ENCODE results near the gene FLRT2.

The FLRT2 gene

GRCh38 chr14:85675957-85676356 is 146.0 kb downstream of the FLRT2 start:
- peak; percentile 57 for DNase-seq (ENCODE audit: low read depth)
- no peak for TF ChIP-seq CTCF (conservative IDR thresholded peaks at IDR 0.05; ENCODE audit: control insufficient read depth, insufficient read depth, low read depth, low read length)

GRCh38 chr14:85686908-85687307 is 157.0 kb downstream of the FLRT2 start:
- no peak for DNase-seq (ENCODE audit: low read depth)
- TF ChIP-seq CTCF (conservative IDR thresholded peaks at IDR 0.05; ENCODE audit: control insufficient read depth, insufficient read depth, low read depth, low read length): no peak
- H3K4me3 ChIP-seq (ENCODE audit: control insufficient read depth, low read depth, low read length): no peak overlapping the region

More at GRCh38 chr14:85675957-85676356, 146.0 kb downstream of the FLRT2 start:
- H3K4me3 ChIP-seq (ENCODE audit: control insufficient read depth, low read depth, low read length): no peak overlapping the region

- H3K4me3 ChIP-seq (ENCODE audit: control insufficient read depth, low read depth, low read length): no peak overlapping the region
- no peak for DNase-seq (ENCODE audit: low read depth)
- TF ChIP-seq CTCF (conservative IDR thresholded peaks at IDR 0.05; ENCODE audit: control insufficient read depth, insufficient read depth, low read depth, low read length): no peak
Measured at GRCh38 chr14:85687456-85687855, 157.5 kb downstream of the FLRT2 start.

GRCh38 chr14:85688006-85688405 is 158.1 kb downstream of the FLRT2 start:
- TF ChIP-seq CTCF (conservative IDR thresholded peaks at IDR 0.05; ENCODE audit: control insufficient read depth, insufficient read depth, low read depth, low read length): no peak
- no peak overlapping the region for H3K4me3 ChIP-seq (ENCODE audit: control insufficient read depth, low read depth, low read length)
- peak; percentile 69 for DNase-seq (ENCODE audit: low read depth)

- H3K4me3 ChIP-seq (ENCODE audit: control insufficient read depth, low read depth, low read length): no peak overlapping the region
- no peak for TF ChIP-seq CTCF (conservative IDR thresholded peaks at IDR 0.05; ENCODE audit: control insufficient read depth, insufficient read depth, low read depth, low read length)
- DNase-seq (ENCODE audit: low read depth): no peak
Measured at GRCh38 chr14:85695300-85695699, 165.4 kb downstream of the FLRT2 start.

GRCh38 chr14:85701116-85701515 is 171.2 kb downstream of the FLRT2 start:
- no peak overlapping the region for H3K4me3 ChIP-seq (ENCODE audit: control insufficient read depth, low read depth, low read length)
- TF ChIP-seq CTCF (conservative IDR thresholded peaks at IDR 0.05; ENCODE audit: control insufficient read depth, insufficient read depth, low read depth, low read length): no peak
- no peak for DNase-seq (ENCODE audit: low read depth)

- H3K4me3 ChIP-seq (ENCODE audit: control insufficient read depth, low read depth, low read length): no peak overlapping the region
- TF ChIP-seq CTCF (conservative IDR thresholded peaks at IDR 0.05; ENCODE audit: control insufficient read depth, insufficient read depth, low read depth, low read length): no peak
- no peak for DNase-seq (ENCODE audit: low read depth)
Measured at GRCh38 chr14:85701763-85702162, 171.8 kb downstream of the FLRT2 start.
